NOMO-1 (cell line): ENCODE data around the gene VCAN.

Experiments
- DNase-seq, 2 experiments: peaks; one replicate each; lab custom pipeline; 2025; ENCODE audit not compliant: unreplicated experiment in 2 of 2; lab: John Stamatoyannopoulos, UW

Gene VCAN

DNA sequence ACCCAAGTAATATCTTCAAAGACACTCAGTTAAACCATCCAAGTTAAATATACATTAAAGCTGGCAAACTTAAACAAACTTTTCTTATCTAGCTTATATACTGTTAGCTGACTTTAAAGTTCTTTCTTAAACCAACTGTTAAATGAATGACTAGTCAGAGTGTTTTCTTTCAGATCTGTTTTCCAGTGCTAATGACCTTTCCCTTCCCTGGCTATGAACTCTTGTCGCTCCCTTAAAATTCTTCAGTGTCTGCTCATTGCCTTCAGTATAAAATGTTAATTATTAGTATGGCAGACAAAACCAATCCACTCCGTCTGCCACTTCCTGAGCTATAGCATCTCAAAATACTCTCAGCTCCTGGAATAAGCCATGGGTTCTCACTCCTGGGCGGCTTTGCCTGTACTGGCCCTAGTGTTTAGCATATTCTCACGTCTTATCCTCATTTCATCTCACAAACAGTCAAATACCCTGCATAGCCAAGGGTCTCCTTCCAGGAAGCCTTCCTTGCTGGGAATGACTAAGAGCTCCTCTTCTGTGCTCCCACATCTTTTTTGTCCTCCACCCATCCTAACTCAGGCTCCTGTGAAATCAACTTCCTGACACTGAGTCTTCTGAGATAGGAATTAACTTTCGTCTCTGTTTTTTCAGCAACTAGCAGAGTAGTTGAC is 87.7 kb downstream of the VCAN start:
- DNase-seq = no peak

DNA sequence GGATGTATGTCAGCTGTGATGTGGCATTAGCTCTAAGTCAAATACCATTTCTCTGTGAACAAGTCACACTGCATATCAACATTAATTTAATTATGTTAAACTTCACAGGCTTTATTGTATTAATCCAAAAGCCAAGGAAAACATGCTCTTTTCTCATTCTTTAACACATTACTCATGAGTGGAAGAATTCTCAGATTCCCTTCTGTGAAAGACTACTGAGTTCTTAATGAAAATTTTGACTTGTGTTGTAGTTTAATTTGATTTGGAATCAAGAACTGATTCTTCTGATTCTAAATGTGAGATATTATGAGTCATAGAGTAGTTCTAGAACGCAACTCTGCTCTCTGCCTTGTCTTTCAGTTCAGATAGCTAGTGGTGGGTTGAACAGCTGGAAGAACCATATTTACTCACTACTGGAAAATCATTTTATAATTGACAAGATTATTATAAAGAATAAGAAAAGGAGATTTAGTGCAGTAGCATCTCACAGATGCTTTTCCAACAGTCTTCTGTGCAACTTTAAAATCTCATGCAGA is 90.6 kb downstream of the VCAN start:
- no peak for DNase-seq

DNA sequence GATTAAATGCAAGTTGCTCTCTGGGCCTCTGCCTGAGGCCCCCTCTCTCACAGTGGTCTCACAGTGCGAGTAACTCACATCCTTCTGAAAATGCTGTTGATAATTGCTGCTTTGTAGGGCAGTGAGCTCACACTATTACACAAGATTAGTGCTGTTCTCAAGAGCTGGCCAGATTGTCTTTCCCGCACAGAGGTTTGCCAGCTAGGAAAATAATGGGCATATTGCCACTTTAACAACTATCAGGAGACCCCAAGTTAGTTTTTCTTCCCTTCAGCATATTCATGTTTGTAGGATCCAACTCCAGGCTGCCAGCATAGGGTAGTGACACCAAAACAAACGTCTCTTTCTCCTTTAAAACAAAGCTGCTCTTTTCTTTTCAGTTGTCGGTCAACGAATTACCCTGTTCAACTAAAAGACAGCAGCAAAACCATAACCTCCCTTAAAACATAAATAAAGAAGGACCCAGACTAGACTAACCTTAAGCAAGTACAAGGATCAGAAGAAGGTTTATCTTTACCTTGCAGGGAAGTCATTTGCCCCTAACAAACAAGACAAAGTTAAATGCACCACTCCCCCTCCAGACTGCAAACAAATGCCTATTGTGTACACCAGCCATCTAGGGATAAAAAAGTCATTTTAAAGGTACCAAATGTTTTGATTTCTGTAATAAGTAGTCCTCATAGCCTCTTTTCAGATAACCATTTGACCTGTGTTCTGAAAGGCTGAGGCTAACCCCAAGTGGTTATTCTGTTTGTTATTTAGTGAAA is 91.4 kb downstream of the VCAN start:
- DNase-seq = no peak

DNA sequence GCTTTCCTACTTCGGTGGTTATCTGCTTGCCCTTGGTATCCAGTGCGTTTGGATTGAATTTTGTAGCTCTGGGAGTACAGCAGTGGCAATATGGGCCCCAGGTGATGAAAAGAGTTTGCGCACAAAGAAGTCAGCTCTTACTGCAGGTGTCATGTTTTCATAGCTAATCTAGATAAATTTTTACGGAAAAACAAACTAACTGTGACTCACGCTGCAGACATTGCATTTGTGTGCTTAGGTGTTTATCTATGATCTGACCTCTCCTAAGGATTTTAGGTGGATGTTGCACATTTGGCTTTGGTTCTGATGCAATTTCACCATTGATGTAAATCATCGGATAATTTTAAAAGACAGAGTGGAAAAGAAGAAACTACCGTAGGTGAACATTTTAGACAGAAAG is 92.1 kb downstream of the VCAN start:
- no peak for DNase-seq

DNA sequence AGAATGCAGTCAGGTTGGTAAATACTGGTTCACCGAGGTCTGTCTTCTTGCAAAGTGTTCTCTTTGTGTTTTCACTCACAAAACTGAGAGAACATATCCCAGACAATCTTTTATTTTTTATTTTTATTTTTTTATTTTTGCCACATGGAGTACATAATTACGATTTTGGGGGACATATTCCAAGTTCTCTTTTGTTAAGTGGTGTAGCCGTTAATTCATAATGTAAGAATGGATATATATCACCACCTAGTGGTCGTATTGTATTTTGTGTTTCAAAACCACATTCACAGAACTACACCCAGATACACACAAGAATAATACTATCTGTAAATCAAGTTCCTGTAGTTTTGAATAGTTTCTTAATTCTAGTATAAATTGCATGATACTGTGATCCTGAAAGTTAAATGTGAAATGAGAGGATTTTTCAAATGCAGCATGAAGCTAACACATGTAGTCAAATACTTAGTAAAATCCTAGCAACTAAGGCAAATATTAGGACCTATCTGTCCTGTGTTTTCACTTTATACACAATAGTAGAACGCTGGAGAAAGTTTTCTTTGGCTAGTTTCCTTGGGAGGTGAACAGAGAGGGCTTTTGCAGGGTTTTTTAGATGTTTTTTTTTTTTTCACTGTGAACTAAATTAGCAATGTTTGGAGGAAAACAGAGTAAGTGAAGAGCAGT is 92.7 kb downstream of the VCAN start:
- peak; percentile 1 to 40 for DNase-seq

DNA sequence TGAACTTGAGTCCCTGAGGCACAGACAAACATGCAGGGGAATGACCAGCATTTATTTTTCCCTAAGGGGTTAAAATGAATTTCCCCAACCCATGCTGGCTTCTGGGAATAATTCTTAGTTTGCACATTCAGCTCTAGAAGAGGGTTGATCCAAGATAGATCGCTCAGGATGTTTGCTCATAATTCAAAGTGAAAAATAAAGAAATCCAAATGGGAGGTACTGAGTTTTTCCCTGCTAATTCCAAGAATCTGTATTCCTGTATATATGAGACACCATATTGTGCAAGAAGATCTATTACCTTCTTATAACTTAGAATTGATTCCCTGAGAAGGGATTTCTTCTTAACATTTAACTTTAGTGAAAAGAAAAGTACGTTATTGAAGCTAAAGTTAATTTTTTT is 96.2 kb downstream of the VCAN start:
- DNase-seq = no peak

DNA sequence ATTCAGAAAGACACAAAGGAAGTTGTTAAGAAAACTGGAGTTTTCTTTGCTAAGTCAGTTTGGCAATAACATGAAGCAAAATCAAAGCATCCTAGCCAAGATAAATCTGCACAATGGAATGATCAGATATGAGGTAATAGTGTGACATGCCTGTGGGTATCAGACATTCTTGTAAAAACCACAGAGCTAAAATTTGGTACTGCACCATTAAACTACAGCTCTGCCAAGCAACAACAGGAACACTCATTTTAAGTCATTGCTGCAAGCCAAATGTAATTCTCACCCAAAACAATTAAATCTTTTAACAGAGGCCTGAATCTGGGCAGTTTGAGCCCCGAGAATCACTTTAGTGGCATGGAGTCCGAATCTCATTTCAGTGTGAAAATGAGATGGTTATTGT is 96.6 kb downstream of the VCAN start:
- no peak for DNase-seq

DNA sequence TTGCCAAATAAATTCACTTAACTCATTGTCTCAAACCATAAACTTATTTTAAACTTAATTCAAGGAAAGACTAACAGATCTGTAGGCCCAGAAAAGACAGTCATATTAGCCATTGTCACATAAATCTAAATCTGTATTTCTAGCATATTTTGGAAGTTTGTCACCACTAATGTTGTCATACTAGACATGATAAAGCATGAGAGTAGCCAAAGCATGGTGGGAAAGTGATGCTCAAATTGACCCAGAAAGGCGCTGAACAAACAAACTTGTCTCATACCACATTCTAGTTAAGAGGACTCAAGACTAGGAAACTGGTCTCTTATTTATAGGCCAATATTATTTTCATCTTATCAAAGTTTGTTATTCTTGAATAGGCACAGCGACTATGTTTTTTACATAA is 99.4 kb downstream of the VCAN start:
- no peak for DNase-seq

DNA sequence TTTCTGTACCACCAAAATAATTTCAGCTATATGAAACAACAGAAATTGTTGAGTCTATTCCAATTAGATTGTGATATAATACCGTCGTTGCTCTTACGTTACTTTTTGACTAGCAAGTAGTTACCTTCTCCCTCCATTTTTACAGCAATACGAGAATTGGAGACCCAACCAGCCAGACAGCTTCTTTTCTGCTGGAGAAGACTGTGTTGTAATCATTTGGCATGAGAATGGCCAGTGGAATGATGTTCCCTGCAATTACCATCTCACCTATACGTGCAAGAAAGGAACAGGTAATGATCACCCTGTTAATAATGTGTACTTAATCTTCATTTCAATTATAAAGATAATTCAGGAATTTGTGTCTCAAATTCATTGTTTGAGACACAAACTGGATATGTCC is 100.7 kb downstream of the VCAN start:
- DNase-seq = no peak

DNA sequence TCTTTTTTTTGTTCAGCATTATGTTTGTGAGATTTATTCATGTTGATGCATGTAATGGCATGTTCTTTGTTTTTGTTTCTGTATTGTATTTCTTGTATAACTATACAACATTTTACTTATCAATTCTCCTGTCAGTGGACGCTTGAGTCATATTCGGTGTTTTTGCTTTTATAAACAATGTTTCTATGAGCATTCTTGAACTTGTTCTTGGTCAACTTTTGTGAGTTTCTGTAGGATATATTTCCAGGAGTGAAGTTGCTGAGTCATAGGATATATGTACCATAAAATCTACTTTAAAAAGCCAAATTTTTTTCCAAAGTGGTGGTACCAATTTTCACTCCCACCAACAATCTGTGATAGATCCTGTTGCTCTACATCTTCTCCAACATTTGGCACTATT is 104.8 kb downstream of the VCAN start:
- no peak for DNase-seq

DNA sequence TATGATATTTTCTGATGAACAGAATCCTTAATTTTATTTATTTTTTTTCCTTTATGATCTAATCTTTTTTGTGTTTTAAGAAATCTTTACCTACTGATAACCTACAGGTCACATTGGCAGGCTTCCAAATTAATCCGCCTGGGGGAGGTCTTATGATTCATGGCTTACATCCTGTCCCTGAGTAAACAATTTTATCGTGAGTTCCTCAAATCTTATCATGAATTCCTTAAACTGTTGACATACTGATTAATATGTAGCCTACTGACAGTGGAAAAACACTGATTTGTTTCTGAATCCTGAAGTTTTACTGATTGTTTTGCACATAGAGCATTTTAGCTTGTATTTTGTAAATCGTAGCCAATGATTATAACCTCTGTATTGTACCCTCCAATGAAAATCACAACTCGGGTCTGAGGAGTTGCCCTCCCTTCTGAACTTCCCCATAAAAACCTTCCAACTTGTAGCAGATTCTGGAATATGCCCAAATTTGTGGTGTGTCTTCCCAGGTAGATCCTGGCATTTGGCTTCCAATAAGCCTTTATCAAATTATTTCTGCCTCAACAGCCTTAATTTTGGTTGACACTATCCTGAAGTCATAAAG is 105.6 kb downstream of the VCAN start:
- no peak for DNase-seq

DNA sequence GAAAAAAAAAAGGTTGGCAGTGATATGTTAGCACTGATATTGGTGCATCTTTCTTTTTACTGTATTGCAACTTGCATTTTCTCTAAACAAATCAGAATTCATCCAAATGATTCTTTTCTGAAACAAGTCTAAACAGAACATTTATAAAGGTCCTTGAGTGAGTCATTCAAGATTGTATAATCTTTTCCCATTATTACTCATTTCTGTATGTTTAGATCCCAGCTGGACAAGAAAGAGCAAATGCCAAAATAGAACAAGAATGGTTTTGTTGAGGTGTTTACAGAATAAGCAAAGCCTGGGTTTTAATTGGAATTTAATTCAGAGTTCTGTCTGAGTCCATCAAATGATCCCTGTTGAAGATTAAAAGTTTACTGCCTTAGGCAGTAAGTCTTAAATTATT is 112.3 kb downstream of the VCAN start:
- DNase-seq = no peak

DNA sequence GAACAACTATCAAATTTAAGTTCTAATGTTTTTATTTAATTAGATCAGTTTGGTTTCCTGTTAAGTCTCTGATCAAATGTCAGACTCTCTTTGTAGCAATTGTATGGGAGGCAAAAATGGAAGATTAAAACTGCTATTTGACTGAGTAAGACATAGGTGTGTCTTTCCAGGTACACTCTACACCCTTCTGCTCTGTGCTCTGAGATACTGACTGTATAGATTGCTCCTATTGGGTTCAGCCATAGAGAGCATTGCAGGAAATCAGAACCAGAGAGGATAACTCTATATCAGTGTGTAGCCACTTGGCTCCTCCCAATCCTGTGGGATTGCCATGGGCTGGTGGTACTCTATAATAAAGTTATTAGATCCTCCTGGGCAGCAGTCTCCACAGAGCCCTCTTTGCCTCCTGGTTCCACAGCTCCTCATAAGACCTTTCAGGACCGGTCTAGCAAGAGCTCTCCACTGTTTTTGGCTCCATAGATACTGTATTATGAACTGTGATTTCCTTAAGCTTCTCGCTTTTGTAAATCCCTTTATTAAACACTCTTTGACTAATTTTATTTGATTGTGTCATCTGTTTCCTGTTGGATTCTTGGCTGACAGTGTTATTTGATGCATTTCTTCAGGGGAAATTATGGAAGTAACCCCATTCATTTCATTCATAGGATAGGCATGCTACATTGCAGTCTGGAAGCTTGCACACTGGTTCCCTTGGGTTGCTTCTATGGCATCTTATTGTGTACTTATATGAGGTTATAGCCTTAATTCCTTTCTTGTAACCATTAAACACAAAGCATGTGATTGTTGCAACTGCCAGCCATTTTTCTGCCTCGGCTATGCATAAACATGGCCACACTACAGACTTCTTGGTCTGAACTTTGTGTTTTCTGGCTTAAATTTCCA is 115.6 kb downstream of the VCAN start:
- no peak for DNase-seq

DNA sequence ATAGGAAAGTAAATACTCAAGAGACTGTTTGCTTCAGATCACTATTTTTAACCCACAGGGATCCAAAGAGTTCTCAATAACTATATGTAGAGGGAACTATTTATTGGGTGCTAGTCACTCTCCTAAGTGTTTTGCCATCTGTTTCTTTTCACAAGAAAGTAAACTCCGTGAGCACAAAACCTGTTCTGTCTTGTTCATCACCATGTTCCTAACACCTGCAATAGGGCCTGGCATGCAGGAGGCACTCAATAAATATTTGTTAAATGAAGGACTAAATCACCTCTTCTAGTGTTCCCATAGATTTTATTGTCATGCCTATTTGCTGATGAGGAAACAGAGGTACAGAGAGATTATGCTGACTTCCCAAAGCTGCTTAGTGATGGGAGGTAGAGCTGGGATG is 118.2 kb downstream of the VCAN start:
- DNase-seq = no peak

DNA sequence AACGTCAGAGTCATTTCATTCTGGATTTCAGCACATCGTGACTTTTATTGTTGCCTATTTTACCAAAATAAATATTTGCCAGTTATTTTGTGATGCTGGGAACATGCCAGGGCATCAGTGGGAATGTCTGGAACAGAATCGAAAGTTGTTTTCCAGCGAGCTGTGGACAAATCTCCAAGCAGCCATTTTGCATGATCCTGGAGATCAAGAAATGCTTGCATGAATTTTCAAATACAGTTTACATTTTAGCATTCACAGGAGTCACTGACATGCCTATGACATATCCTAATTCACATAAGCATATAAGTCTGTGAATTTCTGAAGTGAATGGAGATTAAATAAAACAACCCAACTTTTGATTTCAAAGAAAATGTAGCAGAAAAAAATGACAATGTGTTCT is 119.4 kb downstream of the VCAN start:
- DNase-seq = no peak

DNA sequence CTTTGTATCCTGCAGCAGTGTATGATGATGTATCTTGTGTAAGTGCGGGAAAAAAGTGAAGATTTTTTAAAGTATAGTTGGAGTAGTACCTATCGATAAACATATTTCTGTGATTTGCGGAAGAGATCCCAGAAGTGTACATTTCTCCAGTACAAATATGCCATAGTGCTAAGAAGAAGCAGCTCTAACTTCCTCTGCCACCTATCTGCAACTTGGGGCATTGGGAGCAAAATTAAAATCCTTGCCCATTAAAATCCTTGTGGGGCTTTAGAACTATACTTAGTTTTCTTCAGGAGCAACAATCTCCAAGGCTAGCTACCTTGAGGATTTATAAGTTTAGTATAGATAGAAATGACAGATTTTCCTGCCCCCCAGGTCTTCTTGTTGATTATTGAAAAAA is 123.7 kb downstream of the VCAN start:
- no peak for DNase-seq

DNA sequence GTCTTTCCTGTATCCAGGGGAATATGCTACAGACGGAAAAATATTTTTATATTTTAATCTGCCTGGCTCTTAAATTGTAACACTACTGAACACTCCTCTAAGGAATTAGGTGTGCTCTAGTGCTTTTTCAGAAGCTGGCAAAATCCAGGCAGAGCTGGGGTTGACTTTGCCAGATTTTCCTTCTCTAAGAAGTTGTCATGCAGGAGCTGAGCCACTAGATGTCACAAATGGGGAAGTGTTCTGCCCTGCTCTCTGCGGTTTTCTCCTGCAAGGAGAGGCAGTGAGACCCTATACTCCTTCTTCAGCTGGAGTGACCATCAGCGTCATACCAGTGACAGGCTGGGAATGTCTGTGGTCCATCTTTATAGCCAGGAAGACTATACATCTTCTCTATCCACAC is 136.6 kb downstream of the VCAN start:
- peak; percentile 15 to 62 for DNase-seq

DNA sequence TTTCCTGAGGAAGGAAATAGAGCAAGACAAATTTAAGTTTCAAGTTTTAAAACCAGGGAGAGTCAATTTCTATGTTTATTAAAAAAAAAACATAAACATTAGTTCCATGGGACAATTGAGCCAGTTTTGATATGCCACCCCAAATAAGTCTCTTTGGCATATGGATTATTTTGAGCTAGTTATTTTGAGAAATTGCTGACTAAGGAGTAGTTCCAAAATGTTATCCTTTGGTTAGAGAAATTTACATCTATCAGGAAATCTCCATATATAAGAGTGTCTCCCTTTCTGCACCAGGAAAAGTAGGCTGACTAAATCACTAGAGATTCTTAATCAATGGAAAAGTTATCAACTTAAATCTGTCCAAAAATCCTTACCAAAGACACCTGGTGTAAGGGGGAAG is 143.3 kb downstream of the VCAN start:
- no peak for DNase-seq

DNA sequence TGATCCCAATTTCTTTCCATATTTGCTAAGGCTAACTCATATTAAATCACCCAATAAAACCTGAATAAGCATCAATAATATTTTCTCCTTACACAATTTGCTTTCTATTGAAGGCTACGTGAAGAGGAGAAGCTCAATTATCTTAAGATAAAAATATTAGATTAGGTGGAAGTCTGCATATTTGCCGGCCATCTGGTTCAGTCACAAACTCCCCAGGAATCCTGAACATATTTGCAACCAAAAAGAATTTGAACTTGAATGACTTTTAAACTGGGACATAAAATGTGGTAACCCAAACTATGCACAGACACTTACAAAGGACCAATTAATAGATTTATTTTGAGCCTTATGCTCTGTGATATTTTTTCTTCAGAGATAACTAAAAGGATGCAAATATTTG is 156.8 kb downstream of the VCAN start:
- no peak for DNase-seq
